Uterus (tissue), 4 donors: ENCODE measurements around the gene TRPV5. TPM values are rescaled to one million over a fixed set of nuclear protein-coding genes. Genes with fewer than 3 reads are reported as not detected.

Source experiments
- DNase-seq, 2 donors: peaks; one replicate each; pipeline ENCODE4 v3.0.0-alpha.2; 2019 to 2020
- H3K27ac ChIP-seq, 2 donors: fragments of 200-600 bp; sonication (generic); 1 replicate in 1 of 2; 2 replicates in 1 of 2; pipeline ENCODE4 v1.5.1; 2016 to 2018
- H3K27me3 ChIP-seq, 2 donors: fragments of 200-600 bp; sonication (generic); one replicate each; pipeline ENCODE4 v1.5.1; 2018 to 2019; ENCODE audit warnings: control low read depth in 1 of 2
- H3K36me3 ChIP-seq, 2 donors: fragments of 200-600 bp; sonication (generic); one replicate each; pipeline ENCODE4 v1.5.1; 2019; ENCODE audit warnings: control low read depth in 1 of 2
- H3K4me1 ChIP-seq, 2 donors: fragments of 200-600 bp; sonication (generic); one replicate each; pipeline ENCODE4 v1.5.1; 2018 to 2019; ENCODE audit warnings: control low read depth in 1 of 2
- H3K4me3 ChIP-seq, 2 donors: fragments of 200-600 bp; sonication (generic); 1 replicate in 1 of 2; 2 replicates in 1 of 2; pipeline ENCODE4 v1.5.1; 2018 to 2019; ENCODE audit warnings: mild to moderate bottlenecking in 1 of 2
- H3K9me3 ChIP-seq, 2 donors: fragments of 200-600 bp; sonication (generic); one replicate each; pipeline ENCODE4 v1.5.1; 2019; ENCODE audit warnings: control low read depth in 1 of 2
- POLR2A ChIP-seq, 2 donors: fragments of 450-650 bp; IDR thresholded peaks; one replicate each; pipeline ENCODE4 v1.6.1; 2016; ENCODE audit warnings: antibody characterized with exemption in 2 of 2, mild to moderate bottlenecking in 1 of 2, moderate library complexity in 1 of 2
- intact Hi-C: fragments of 100-400 bp; cut with DNase I; formaldehyde crosslinking; loops from one replicate; pipeline ENCODE4 v1.15.1; 2023; ENCODE audit warnings: low total_unique reads
- total RNA-seq, 4 donors: library from RNA; depleted of rRNA in 3 of 4; stranded (reverse); fragments of >200 nt in 3 of 4; gene quantifications; one replicate each; pipeline versions ENCODE4 v1.1.0 to v1.2.4, GENCODE V29; 2014 to 2023
- TF ChIP-seq, protein P1 (sequence below), 4 experiments: fragments of 200-600 bp in 2 of 4; fragments of 450-650 bp in 2 of 4; sonication (generic) in 2 of 4; IDR thresholded peaks; one replicate each; pipeline ENCODE4 v1.5.1; 2016 to 2019; ENCODE audit warnings: antibody characterized with exemption in 4 of 4, mild to moderate bottlenecking in 2 of 4, moderate library complexity in 1 of 4
- donor health status: DM: yes; HTN: yes; CAD: no.

Gene TRPV5
- total RNA-seq, 4 donors from 2014 or later: 0.34 TPM; not detected in 3

DNA sequence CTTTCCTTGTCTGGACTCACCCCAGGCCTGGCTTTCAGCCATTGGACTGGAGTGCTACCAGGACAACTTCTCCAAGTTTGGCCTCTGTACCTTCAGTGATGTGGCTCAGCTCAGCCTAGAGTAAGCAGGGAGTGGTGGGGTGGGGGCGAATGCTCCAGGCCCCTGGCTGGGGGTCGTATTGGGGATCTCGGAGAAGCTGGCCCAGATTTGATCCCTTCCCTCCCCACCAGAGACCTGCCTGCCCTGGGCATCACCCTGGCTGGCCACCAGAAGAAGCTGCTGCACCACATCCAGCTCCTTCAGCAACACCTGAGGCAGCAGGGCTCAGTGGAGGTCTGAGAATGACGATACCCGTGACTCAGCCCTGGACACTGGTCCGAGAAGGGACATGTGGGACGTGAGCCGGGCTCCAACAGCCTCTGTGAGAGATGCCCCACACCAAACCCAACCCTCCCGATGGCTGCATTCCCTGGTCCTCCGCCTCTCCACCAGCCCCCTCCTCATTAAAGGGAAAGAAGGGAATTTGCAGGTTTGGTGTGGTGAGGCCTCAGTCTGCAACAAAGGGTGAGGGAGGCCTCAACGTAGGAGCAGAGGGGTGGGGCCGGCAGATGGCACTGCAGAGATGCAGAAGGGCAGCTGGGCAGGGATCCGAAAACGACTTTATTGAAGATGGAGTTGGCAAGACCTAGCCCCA, 62.8 kb downstream of the TRPV5 start:
- intact Hi-C loops: no loop called here

DNA sequence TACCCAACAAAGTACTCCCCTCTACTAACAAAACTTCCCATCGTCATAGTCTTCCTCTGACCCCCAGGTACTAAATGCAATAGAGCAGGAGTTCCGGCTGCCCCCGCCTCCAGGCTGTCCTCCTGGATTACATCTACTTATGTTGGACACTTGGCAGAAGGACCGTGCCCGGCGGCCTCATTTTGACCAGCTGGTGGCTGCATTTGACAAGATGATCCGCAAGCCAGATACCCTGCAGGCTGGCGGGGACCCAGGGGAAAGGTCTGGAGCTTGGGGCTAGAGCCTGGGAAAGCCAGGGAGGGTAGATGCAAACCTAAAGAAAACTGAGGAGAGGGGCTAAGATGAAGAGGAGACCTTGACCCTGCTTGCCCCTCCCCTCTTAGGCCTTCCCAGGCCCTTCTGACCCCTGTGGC, 63.4 kb downstream of the TRPV5 start:
- intact Hi-C loops: no loop called here
- no peaks in the 10 kb centered on the region for H3K4me1 ChIP-seq
- no peaks in the 10 kb centered on the region for H3K9me3 ChIP-seq
- no peak for DNase-seq
- H3K4me3 ChIP-seq: no peak overlapping the region
- H3K27ac ChIP-seq: no peak overlapping the region
- no peaks in the 10 kb centered on the region for H3K36me3 ChIP-seq
- H3K27me3 ChIP-seq: no peaks in the 10 kb centered on the region
- no peak for TF ChIP-seq POLR2A (IDR thresholded peaks at IDR 0.05)
- TF ChIP-seq, protein P1, sequence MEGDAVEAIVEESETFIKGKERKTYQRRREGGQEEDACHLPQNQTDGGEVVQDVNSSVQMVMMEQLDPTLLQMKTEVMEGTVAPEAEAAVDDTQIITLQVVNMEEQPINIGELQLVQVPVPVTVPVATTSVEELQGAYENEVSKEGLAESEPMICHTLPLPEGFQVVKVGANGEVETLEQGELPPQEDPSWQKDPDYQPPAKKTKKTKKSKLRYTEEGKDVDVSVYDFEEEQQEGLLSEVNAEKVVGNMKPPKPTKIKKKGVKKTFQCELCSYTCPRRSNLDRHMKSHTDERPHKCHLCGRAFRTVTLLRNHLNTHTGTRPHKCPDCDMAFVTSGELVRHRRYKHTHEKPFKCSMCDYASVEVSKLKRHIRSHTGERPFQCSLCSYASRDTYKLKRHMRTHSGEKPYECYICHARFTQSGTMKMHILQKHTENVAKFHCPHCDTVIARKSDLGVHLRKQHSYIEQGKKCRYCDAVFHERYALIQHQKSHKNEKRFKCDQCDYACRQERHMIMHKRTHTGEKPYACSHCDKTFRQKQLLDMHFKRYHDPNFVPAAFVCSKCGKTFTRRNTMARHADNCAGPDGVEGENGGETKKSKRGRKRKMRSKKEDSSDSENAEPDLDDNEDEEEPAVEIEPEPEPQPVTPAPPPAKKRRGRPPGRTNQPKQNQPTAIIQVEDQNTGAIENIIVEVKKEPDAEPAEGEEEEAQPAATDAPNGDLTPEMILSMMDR (IDR thresholded peaks at IDR 0.05): no peak

More for the DNA sequence above, 62.8 kb downstream of the TRPV5 start:
- Histone ChIP-seq H3K9me3 (no peaks in the 10 kb centered on the region), H3K4me3 (no peak overlapping the region), H3K4me1 (no peaks in the 10 kb centered on the region), H3K36me3 (no peaks in the 10 kb centered on the region), H3K27ac (no peak overlapping the region), H3K27me3 (no peaks in the 10 kb centered on the region)
- no peak for DNase-seq
- no peak for TF ChIP-seq POLR2A (IDR thresholded peaks at IDR 0.05)
- TF ChIP-seq, protein P1 (IDR thresholded peaks at IDR 0.05): no peak

DNA sequence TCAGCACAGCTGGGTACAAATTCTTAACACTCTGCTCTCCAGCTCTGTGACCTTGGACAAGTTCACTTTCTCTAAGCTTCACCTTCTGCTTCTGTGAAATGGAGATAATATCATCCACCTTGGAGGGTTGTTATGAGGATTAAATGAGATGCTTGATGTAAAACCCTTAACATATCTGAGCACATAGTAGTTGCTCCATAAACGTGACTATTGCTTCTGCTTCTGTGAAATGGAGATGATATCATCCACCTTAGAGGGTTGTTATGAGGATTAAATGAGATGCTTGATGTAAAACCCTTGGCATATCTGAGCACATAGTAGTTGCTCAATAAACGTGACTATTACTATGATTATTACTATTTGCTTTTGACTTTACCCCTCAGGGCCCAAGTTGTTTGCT, 64.1 kb downstream of the TRPV5 start:
- Histone ChIP-seq H3K27me3 (no peaks in the 10 kb centered on the region), H3K9me3 (no peaks in the 10 kb centered on the region), H3K4me3 (no peak overlapping the region), H3K4me1 (no peaks in the 10 kb centered on the region), H3K27ac (no peak overlapping the region), H3K36me3 (no peaks in the 10 kb centered on the region)
- intact Hi-C loops: no loop called here
- no peak for DNase-seq
- TF ChIP-seq, protein P1 (IDR thresholded peaks at IDR 0.05): no peak
- TF ChIP-seq POLR2A (IDR thresholded peaks at IDR 0.05): no peak

DNA sequence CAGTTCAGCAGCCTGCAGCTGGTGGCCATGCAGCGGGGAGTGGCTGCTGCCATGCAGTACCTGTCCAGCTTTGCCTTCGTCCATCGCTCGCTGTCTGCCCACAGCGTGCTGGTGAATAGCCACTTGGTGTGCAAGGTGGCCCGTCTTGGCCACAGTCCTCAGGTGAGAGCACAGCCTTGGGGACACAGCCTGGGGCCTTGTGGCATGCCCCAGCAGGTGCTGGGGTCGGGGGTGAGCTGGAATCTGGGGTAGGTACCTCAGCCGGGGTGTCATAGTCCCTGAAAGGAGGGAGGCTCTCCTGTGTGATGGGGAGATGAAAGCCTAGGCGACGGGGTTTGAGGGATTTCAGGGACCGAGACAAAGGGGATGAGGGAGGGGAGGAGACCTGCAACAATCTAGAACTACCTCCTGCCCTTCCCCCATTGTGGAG, 64.5 kb downstream of the TRPV5 start:
- Histone ChIP-seq H3K4me1 (no peaks in the 10 kb centered on the region), H3K4me3 (no peak overlapping the region), H3K36me3 (no peaks in the 10 kb centered on the region), H3K27me3 (no peaks in the 10 kb centered on the region), H3K9me3 (no peaks in the 10 kb centered on the region), H3K27ac (no peak overlapping the region)
- DNase-seq: no peak
- TF ChIP-seq POLR2A (IDR thresholded peaks at IDR 0.05): no peak
- TF ChIP-seq, protein P1 (IDR thresholded peaks at IDR 0.05): no peak
- intact Hi-C loops: no loop called here

- DNase-seq: no peak
- Histone ChIP-seq H3K27me3 (no peaks in the 10 kb centered on the region), H3K27ac (no peak overlapping the region), H3K36me3 (no peaks in the 10 kb centered on the region), H3K4me1 (no peaks in the 10 kb centered on the region), H3K9me3 (no peaks in the 10 kb centered on the region), H3K4me3 (no peak overlapping the region)
- TF ChIP-seq, protein P1 (IDR thresholded peaks at IDR 0.05): no peak
- no peak for TF ChIP-seq POLR2A (IDR thresholded peaks at IDR 0.05)
- intact Hi-C loops: no loop called here
These were observed 65.2 kb downstream of the TRPV5 start for GRCh38 chr7:142868188-142868985.
